HEK293 (cell line): ENCODE results near the gene CENPT.

ENCODE experiments used
- ATF2 ChIP-seq: fragments of 450-650 bp; formaldehyde crosslinking; IDR thresholded peaks from 2 replicates; pipeline ENCODE4 v1.5.1; 2016; ENCODE audit warnings: missing biosample characterization, missing genetic modification characterization, low read depth
- HOXC10 ChIP-seq: sonication (generic); formaldehyde crosslinking; IDR thresholded peaks from 2 replicates; pipeline ENCODE4 v1.8.1; 2023; ENCODE audit warnings: mild to moderate bottlenecking, missing genetic modification reagents
- PRDM6 ChIP-seq: fragments of 450-650 bp; formaldehyde crosslinking; IDR thresholded peaks from 2 replicates; pipeline ENCODE4 v1.5.1; 2017; ENCODE audit warnings: missing biosample characterization, missing genetic modification characterization
- SCRT1 ChIP-seq: fragments of 450-650 bp; formaldehyde crosslinking; IDR thresholded peaks from 2 replicates; pipeline ENCODE4 v1.5.1; 2016; ENCODE audit warnings: missing biosample characterization, missing genetic modification characterization, borderline replicate concordance
- SP3 ChIP-seq: fragments of 450-650 bp; formaldehyde crosslinking; IDR thresholded peaks from 2 replicates; pipeline ENCODE4 v1.5.1; 2016; ENCODE audit warnings: missing biosample characterization, missing genetic modification characterization
- ZFHX2 ChIP-seq: fragments of 450-650 bp; formaldehyde crosslinking; conservative IDR thresholded peaks from 2 replicates; pipeline ENCODE4 v1.5.1; 2016; ENCODE audit warnings: missing biosample characterization, missing genetic modification characterization
- ZIC2 ChIP-seq: fragments of 450-650 bp; formaldehyde crosslinking; IDR thresholded peaks from 2 replicates; pipeline ENCODE4 v1.5.1; 2016; ENCODE audit warnings: missing biosample characterization, missing genetic modification characterization
- ZNF10 ChIP-seq: fragments of 450-650 bp; formaldehyde crosslinking; IDR thresholded peaks from 2 replicates; pipeline ENCODE4 v1.5.1; 2017; ENCODE audit warnings: missing biosample characterization, missing genetic modification characterization
- ZNF146 ChIP-seq: fragments of 450-650 bp; formaldehyde crosslinking; IDR thresholded peaks from 2 replicates; pipeline ENCODE4 v1.5.1; 2016; ENCODE audit warnings: missing biosample characterization, missing genetic modification characterization
- ZNF157 ChIP-seq: fragments of 450-650 bp; formaldehyde crosslinking; IDR thresholded peaks from 2 replicates; pipeline ENCODE4 v1.5.1; 2016; ENCODE audit warnings: missing biosample characterization, missing genetic modification characterization
- ZNF19 ChIP-seq: fragments of 450-650 bp; formaldehyde crosslinking; IDR thresholded peaks from 2 replicates; pipeline ENCODE4; 2016; ENCODE audit warnings: missing biosample characterization, missing genetic modification characterization, low read depth
- ZNF239 ChIP-seq: fragments of 450-650 bp; formaldehyde crosslinking; IDR thresholded peaks from 2 replicates; pipeline ENCODE4 v1.5.1; 2016; ENCODE audit warnings: missing biosample characterization, missing genetic modification characterization
- ZNF24 ChIP-seq: fragments of 450-650 bp; formaldehyde crosslinking; IDR thresholded peaks from 2 replicates; pipeline ENCODE4 v1.5.1; 2016; ENCODE audit warnings: missing biosample characterization, missing genetic modification characterization
- ZNF274 ChIP-seq, 2 experiments: fragments of 200-500 bp in 1 of 2; fragments of 450-650 bp in 1 of 2; sonication (Bioruptor generic) in 1 of 2; formaldehyde crosslinking in 1 of 2; IDR thresholded peaks; 2 replicates each; pipeline versions ENCODE4 v1.5.1 to v1.6.1; 2014 to 2016; ENCODE audit warnings: borderline replicate concordance in 1 of 2, inconsistent platforms in 1 of 2, low read length in 1 of 2, missing biosample characterization in 1 of 2, missing genetic modification characterization in 1 of 2
- ZNF280D ChIP-seq: fragments of 450-650 bp; formaldehyde crosslinking; IDR thresholded peaks from 2 replicates; pipeline ENCODE4 v1.5.1; 2016; ENCODE audit warnings: missing biosample characterization, missing genetic modification characterization
- ZNF335 ChIP-seq: fragments of 450-650 bp; formaldehyde crosslinking; conservative IDR thresholded peaks from 2 replicates; pipeline ENCODE4 v1.5.1; 2016; ENCODE audit warnings: missing biosample characterization, missing genetic modification characterization
- ZNF513 ChIP-seq: fragments of 450-650 bp; IDR thresholded peaks from 2 replicates; pipeline ENCODE4 v1.5.1; 2018; ENCODE audit warnings: missing biosample characterization, missing genetic modification characterization
- ZNF585B ChIP-seq: fragments of 450-650 bp; formaldehyde crosslinking; IDR thresholded peaks from 2 replicates; pipeline ENCODE4 v1.5.1; 2016; ENCODE audit warnings: missing biosample characterization, missing genetic modification characterization
- ZNF658 ChIP-seq: fragments of 450-650 bp; formaldehyde crosslinking; IDR thresholded peaks from 2 replicates; pipeline ENCODE4; 2016; ENCODE audit warnings: missing biosample characterization, missing genetic modification characterization
- ZNF76 ChIP-seq: fragments of 450-650 bp; formaldehyde crosslinking; IDR thresholded peaks from 2 replicates; pipeline ENCODE4; 2016; ENCODE audit warnings: low read depth, missing biosample characterization, missing genetic modification characterization, borderline replicate concordance
- TF ChIP-seq, protein P1 (sequence below): fragments of 450-650 bp; formaldehyde crosslinking; IDR thresholded peaks from 2 replicates; pipeline ENCODE4 v1.5.1; 2016; ENCODE audit warnings: missing biosample characterization, missing genetic modification characterization
- TF ChIP-seq, protein P2 (sequence below): fragments of 450-650 bp; formaldehyde crosslinking; IDR thresholded peaks from 2 replicates; pipeline ENCODE4 v1.5.1; 2016; ENCODE audit warnings: missing biosample characterization, missing genetic modification characterization, borderline replicate concordance
- TF ChIP-seq, protein P3 (sequence below): IDR thresholded peaks from 2 replicates; pipeline ENCODE4 v1.6.1; 2011; ENCODE audit warnings: mild to moderate bottlenecking, low read depth, low read length, borderline replicate concordance

The CENPT gene

DNA sequence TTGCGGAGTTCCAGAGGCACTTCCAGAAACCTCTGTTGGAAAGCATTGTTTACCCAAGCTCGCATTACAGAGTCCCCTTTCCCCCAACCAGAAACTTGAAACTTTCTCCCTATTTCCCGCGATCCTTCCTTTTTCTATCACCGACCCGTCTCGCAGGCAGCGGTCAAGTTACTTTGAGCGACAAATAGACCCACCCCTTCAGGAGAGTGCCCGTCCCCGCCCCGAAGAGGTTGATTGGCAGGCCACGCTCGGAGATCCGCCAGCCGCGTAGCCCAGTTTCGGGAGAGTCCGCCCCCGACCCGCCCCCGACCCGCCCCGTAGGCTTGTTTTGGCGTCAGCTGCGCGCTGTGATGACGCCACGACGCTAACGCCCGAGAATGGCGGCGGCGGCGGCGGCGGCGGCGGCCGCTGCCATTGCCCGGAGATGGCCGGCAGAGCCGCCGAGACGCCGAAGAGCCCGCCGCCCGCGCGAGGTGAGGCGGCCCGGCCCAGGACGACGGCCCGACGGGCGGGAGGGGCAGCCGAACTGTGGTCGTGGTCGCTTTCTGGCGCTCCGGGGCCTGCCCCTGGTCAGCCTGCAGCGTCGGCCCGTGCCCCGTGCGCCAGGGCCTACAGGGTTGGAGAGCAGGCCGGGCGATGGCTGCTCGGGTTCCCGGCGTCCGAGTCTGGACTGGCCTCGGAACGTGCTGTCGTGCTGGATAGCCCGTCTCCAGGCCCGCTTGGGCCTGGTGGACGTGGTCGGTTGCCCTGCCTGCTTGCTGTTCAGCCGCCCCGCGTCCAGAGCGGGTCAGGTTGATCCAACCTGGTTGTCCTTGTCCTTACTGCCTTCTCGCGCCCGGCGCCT is 45.6 kb upstream of the CENPT start, which contains the start of gene PSKH1 (continued):
- TF ChIP-seq ZNF513 (tag by site-specific recombination) (peak; percentile 22; the same call in 1 of the 2 replicates), ZNF274 (IDR thresholded peaks at IDR 0.05; ENCODE audit: low read length) (no peak), ZNF274 (tag by site-specific recombination; IDR thresholded peaks at IDR 0.05; ENCODE audit: borderline replicate concordance) (no peak), ZNF658 (tag by site-specific recombination) (no peak), ZNF19 (tag by site-specific recombination) (no peak), HOXC10 (CRISPR knock-in tag) (0 out of 2 replicates have a peak, but pooled peaks have one; percentile 43), ZFHX2 (no peak), ZNF157 (no peak), SP3 (tag by site-specific recombination) (peak; percentile 93), ZNF280D (tag by site-specific recombination) (no peak), PRDM6 (tag by site-specific recombination) (no peak), ZIC2 (tag by site-specific recombination) (no peak), ZNF76 (tag by site-specific recombination) (peak; percentile 75), ZNF239 (no peak), ZNF585B (tag by site-specific recombination) (no peak), ATF2 (tag by site-specific recombination) (no peak), ZNF335 (peak; percentile 50; the same call in 1 of the 2 replicates), ZNF24 (tag by site-specific recombination) (no peak), SCRT1 (tag by site-specific recombination) (no peak), ZNF10 (tag by site-specific recombination) (no peak), ZNF146 (tag by site-specific recombination) (no peak)
- TF ChIP-seq, protein P1, sequence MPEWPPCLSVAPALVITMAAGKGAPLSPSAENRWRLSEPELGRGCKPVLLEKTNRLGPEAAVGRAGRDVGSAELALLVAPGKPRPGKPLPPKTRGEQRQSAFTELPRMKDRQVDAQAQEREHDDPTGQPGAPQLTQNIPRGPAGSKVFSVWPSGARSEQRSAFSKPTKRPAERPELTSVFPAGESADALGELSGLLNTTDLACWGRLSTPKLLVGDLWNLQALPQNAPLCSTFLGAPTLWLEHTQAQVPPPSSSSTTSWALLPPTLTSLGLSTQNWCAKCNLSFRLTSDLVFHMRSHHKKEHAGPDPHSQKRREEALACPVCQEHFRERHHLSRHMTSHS (tag by site-specific recombination): no peak
- TF ChIP-seq, protein P2, sequence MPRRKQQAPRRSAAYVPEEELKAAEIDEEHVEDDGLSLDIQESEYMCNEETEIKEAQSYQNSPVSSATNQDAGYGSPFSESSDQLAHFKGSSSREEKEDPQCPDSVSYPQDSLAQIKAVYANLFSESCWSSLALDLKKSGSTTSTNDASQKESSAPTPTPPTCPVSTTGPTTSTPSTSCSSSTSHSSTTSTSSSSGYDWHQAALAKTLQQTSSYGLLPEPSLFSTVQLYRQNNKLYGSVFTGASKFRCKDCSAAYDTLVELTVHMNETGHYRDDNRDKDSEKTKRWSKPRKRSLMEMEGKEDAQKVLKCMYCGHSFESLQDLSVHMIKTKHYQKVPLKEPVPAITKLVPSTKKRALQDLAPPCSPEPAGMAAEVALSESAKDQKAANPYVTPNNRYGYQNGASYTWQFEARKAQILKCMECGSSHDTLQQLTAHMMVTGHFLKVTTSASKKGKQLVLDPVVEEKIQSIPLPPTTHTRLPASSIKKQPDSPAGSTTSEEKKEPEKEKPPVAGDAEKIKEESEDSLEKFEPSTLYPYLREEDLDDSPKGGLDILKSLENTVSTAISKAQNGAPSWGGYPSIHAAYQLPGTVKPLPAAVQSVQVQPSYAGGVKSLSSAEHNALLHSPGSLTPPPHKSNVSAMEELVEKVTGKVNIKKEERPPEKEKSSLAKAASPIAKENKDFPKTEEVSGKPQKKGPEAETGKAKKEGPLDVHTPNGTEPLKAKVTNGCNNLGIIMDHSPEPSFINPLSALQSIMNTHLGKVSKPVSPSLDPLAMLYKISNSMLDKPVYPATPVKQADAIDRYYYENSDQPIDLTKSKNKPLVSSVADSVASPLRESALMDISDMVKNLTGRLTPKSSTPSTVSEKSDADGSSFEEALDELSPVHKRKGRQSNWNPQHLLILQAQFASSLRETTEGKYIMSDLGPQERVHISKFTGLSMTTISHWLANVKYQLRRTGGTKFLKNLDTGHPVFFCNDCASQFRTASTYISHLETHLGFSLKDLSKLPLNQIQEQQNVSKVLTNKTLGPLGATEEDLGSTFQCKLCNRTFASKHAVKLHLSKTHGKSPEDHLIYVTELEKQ (tag by site-specific recombination): no peak
- TF ChIP-seq, protein P3, sequence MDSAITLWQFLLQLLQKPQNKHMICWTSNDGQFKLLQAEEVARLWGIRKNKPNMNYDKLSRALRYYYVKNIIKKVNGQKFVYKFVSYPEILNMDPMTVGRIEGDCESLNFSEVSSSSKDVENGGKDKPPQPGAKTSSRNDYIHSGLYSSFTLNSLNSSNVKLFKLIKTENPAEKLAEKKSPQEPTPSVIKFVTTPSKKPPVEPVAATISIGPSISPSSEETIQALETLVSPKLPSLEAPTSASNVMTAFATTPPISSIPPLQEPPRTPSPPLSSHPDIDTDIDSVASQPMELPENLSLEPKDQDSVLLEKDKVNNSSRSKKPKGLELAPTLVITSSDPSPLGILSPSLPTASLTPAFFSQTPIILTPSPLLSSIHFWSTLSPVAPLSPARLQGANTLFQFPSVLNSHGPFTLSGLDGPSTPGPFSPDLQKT: no peak
